RWPE1 (cell line): ENCODE data around the gene CDH13.

Experiments
- CTCF ChIA-PET: fragments of 350-600 bp; sonication (Branson Sonifier 250); formaldehyde crosslinking; extraction: SDS; loops from one replicate; lab custom pipeline; 2021; lab: Yijun Ruan, JAX
- POLR2A ChIA-PET: fragments of 400-600 bp; formaldehyde crosslinking; extraction: SDS; loops from one replicate; lab custom pipeline; 2020; ENCODE audit warnings: antibody characterized with exemption; ENCODE audit not compliant: low non-redundant PET; lab: Yijun Ruan, JAX
- DNase-seq: peaks from one replicate; pipeline ENCODE4 v3.0.0; 2012; ENCODE audit warnings: low spot score
- H3K27ac ChIP-seq: fragments of 450-650 bp; 2 replicates; pipeline ENCODE4 v1.5.1; 2017
- CTCF ChIP-seq: fragments of 450-650 bp; conservative IDR thresholded peaks from 2 replicates; pipeline ENCODE4 v1.5.1; 2017; ENCODE audit warnings: low read depth, mild to moderate bottlenecking

CDH13 gene

GRCh38 chr16:82735186-82735585 is 108.4 kb downstream of the CDH13 start:
- no peak overlapping the region for H3K27ac ChIP-seq
- ChIA-PET POLR2A (no interaction called here), CTCF (interaction anchor here (0.6 kb wide), 1 partner anchor 1192 kb away, joined by 3 read pairs; no protein-coding TSS in a partner anchor)
- DNase-seq, result no peak
- no peak for TF ChIP-seq CTCF

- TF ChIP-seq CTCF, result no peak
- ChIA-PET POLR2A (no interaction called here), CTCF (interaction anchor here (0.6 kb wide), 1 partner anchor 1191 kb away, joined by 3 read pairs; no protein-coding TSS in a partner anchor)
- H3K27ac ChIP-seq, result no peak overlapping the region
- no peak for DNase-seq
These were observed 108.9 kb downstream of the CDH13 start for GRCh38 chr16:82735673-82736091.

GRCh38 chr16:82736224-82736623 is 109.5 kb downstream of the CDH13 start:
- TF ChIP-seq CTCF, result no peak
- no peak overlapping the region for H3K27ac ChIP-seq
- no peak for DNase-seq
- CTCF ChIA-PET, result no interaction called here
- POLR2A ChIA-PET, result no interaction called here

GRCh38 chr16:82738699-82739098 is 111.9 kb downstream of the CDH13 start:
- no peak for TF ChIP-seq CTCF
- DNase-seq, result no peak
- no peak overlapping the region for H3K27ac ChIP-seq
- ChIA-PET CTCF (no interaction called here), POLR2A (no interaction called here)

GRCh38 chr16:82741073-82741615 is 114.4 kb downstream of the CDH13 start:
- DNase-seq, result no peak
- no peak overlapping the region for H3K27ac ChIP-seq
- ChIA-PET POLR2A (no interaction called here), CTCF (interaction anchor here (0.6 kb wide), 1 partner anchor 98 kb away, joined by 3 read pairs; no protein-coding TSS in a partner anchor)
- TF ChIP-seq CTCF, result no peak

GRCh38 chr16:82744958-82745357 is 118.2 kb downstream of the CDH13 start:
- DNase-seq, result no peak
- ChIA-PET POLR2A (no interaction called here), CTCF (no interaction called here)
- no peak overlapping the region for H3K27ac ChIP-seq
- TF ChIP-seq CTCF, result no peak
